ENCODE measurements around the gene FAT2.

FAT2 gene

GRCh38 chr5:151591144-151591819, at the start of gene FAT2:
Gene FAT2 (minus strand): TSS chr5:151591331. CDS start chr5:151568931, 22,400 bp downstream.
- no peak for DNase-seq

DNA sequence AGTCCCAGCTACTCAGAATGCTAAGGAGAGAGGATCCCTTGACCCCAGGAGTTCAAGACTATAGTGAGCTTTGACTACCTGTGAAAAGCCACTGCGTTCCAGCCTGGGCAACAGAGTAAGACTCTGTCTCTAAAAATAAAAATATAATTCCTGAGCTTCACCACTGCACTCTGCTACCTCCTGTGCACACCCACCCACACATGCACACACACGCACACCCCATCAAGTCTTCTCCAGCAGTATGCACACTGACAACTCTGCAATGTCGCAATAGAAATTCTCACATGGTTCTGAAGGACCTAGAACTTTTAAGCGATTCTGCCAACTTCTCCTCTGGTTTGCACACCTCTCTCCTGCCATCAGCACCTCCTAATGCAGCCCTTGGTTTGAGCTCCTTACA, 47.5 kb upstream of the FAT2 start:
- DNase-seq = no peak

DNA sequence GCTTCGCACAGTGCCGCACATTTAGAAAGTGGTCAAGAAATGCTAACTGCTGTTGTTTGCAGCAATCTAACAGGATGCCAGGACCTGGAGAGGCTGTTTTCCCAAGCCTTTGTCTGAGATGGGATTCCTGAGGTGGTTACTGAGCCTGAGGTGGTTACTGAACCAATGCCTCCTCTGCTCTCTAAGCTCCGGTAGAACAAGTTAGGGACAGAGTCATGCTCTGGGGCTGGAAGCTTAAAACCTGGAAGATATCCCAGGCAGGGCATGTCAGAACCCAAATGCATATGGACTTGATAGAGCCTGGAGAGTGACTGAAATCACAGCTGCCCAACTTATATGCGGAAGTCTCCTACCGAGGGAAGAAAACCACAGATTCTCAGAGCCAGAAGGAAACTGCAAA, 46.5 kb upstream of the FAT2 start:
- DNase-seq = no peak

DNA sequence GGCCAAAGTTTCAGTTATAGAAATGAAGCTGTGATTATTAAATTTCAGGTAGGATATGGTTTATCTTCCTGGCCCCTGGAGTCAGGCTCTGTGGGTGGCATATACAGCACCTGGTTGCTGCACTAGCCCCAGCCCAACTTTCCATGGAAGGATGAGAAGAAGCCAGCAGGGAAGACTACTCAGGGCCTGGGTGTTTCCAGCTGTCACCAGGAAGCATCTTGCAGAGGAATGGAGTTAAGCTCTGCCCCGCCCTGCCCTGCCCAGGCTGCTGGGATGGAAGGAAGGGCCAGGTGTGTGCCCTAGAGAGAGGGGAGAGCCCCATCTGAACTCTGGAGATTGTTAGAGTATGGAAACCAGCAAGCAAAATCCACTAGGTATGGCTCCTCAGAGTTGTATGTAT, 42.8 kb upstream of the FAT2 start:
- no peak for DNase-seq

DNA sequence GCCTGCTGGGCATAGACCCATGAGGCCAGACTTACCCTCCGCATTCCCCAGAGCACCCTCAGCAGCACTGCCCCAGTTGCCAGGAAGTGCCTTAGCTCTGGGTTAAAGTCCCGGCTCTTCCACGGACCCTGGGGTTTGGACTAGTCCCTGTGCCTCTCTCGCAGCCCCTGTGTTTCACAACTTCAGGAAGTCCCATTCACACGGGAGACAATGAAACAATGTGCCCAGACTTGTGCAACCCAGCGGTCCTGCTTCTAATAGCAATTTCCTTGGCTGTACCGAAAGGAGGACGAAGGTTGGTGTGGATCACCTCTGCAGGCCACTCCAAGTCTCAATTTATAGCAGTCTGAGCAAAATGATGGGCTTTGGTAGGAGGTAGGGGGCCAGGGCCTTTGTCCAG, 41.8 kb upstream of the FAT2 start:
- DNase-seq = no peak

DNA sequence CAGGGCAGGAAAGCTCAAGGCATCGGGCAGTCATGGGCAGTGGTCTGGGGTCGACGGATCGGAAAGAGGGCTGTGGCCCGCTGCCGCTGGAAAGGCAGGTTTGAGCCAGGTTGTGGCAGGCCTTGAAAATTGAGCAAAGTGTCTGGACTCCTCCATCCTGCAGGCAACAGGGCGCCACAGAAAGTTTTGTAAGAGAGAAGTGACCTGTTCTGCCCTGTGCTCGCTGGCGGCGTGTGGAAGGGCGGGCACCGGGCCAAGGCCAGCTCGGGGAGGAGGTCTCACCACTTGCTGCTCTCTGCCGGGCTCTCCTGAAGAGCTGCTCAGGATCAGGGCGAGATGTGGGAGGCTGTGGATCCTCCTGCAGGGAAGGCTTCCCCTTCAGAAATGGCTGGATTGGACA, 41.4 kb upstream of the FAT2 start:
- no peak for DNase-seq

- DNase-seq = no peak
Measured at GRCh38 chr5:151631941-151632340, 40.8 kb upstream of the FAT2 start.

DNA sequence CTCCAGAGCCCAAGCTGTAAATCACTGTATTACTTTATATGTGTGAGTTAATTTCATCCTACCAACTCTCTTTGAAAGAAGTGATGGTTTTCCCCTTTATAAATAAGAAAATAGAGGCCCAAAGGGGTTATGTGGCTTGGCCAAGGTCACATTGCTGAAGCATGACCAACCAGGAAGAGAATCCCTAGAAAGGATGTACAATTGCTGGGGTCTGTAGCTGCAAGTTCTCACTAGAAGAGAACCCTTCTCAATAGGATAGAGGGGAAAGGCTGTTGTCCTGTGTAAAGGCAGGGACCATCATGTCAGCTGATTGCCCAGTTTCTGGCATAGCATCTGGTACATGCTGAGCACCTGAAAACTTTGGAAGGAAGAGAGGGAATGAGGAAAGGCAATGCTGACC, 39.0 kb upstream of the FAT2 start:
- DNase-seq = no peak

DNA sequence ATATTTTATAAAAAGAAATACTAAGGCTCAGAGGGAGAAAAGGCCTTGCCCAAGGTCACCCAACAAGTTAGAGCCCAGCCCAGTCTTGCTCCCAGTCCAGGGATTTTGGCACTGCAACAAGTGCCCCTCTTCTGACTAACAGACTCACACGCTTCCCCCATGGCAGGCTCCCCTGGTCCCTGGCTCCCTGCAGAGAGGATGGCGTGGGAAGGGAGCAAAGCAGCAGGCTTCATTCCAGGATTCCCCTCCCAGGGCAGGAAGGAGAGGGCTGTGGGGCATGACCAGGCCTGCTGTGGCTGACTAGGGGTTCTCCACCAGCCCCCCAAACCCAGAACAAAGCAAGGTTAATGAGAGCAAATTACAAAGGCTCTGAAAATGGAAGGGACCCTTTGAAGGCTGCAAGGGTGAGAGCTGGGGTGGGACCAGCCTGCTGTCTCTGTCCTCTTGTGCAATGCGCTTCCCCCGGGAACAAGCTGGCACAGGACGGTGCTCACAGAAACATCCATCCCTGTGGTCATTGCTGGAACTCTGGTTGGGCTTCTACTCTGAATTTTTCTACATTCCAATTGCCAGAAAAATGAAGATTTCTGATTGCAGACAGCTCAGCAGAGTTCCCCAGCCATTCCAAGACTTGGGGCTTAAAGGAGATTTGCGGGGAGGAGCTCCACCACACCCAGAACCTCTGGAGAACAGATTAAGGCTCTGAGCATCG, 37.1 kb upstream of the FAT2 start:
- no peak for DNase-seq

- no peak for DNase-seq
Measured at GRCh38 chr5:151627650-151628049, 36.5 kb upstream of the FAT2 start.

DNA sequence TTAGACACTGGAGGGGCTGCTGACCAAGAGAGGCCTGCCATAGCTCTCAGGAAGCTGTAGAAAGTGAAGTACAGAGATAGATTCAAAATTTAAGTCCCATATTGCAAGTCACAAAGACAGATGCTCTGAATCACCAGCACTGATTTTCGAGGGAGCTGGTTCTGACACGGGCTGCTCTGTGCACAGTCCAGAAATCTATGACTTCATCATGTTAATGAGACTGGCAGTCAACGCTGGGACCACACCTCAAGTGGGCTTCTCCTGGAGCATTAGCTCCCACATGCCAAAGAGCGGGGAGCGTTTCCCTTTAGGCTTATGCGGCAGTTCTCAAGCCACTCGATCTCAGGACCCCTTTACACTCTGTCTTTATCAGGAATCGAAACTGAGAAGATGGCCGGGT, 34.2 kb upstream of the FAT2 start:
- DNase-seq = no peak

GRCh38 chr5:151624476-151624875, 33.3 kb upstream of the FAT2 start:
- no peak for DNase-seq

DNA sequence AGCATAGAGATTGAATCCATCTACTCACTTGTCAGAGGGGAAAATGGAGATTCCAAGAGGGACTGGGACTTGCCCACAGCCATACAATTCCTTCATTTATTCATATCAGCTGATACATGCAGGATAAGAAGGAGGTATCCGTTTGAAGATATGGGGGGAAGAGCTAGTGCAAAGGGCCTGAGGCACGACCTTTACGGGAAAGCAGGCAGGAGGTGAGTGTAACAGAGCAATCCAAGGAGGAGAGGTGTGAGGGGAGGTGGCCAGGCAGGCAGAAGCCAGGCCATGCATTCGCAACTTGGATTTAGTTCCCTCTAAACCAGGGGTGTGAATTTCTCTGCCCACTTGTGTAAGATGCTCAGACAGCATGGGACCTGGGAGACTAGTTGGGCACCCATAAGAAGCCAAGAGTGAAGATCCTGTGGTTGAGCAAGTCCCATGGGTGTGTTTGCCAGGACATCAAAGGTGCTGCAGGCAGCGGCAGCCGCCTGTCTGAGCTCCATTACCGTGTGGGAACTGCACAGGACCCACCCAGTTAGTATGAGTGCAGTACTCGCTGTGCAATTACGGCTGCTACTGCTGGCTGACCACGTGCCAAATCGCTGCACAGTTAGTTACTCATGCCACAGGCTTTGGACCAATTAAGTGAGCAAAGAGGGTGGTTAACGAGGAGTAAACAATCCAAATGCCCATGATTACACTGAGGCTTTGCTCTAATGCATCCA, 31.4 kb upstream of the FAT2 start:
- DNase-seq = peak; percentile 56

DNA sequence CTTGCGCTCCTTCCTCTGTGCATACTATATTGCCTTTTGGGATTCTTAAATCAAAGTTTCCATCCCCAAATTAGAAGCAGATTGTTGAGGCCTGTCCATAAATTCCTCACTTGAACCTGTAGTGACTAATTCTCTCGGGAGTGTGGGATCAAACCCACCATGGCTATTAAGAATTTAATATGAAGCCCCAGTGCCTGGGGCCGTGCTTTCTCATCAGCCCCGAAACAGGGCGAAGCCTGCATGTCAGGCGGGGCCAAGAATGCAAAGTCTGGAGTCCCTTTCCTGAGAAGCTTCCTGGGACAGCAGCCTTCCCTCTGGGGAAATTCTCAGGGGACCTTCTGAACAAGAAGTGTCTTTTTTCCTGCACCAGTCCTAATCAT, 29.3 kb upstream of the FAT2 start:
- no peak for DNase-seq

DNA sequence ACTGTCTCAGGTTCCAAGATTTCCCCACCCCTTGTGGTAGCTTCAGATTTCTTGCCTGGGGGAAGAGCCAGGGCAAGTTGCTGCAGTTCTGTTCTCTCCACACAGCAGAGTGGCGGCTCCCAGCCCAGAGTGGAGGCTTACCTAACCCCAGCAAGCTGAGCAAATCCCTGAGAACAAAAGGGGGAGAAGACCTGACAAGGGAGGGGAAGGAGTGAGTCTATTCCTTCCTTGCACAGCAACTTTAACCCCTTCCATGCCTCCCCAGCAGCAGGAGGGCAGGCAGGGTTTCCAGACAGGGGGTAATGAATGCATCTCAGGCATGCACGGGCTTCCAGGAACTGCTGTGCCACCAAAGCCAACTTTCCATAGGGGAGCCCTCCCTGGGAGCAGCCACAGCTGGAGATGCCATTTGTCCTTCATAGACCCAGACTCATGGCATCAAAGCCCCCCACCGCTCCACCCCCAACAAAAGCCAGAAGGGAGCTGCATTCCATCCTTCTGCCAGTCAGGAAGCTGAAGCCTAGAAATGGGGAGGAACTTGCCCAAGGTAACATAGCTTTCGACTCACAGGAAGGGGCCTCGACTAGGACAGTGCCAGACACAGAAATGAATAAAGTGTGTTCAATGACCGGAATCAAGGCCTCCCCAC, 28.8 kb upstream of the FAT2 start:
- DNase-seq = no peak

GRCh38 chr5:151618907-151619306, 27.8 kb upstream of the FAT2 start:
- DNase-seq = no peak

DNA sequence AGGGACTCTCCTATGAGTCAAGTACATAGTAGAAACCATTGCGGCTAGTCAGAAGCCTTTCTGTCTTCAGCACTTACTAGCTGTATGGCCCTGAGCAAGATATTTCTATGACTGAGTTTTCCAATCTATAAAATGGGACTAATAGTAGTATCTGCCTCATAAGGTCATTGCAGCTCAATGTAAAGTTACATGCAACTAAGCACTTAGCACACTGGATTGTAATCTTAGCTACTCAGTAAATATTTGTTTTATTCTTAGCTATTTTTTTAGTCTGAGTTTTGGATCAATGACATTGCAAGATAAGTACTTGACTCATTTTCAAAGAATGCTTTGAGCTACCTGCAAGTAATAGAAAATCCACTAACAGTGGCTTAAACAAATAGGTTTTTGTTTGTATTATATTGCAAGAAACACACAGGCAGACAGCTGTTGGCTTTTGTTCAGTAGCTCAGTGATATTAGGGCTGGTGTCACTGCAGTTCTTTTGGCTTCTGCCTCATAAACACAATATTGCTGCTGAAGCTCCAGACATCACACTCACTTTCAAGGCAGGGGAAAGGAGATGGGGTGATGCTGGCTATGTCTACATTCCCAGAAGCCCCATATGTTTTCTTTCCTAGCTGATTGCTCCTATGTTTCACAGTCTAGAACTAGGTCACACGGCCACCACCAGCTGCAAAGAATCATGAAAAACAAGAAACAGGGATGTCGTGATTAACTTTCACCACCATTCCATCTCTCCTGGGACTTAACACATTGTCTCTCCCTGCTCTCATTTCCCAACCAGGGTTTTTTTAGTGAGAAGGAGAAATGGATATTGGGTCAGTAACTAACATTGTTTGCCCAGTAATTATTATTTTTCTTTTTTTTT, 26.9 kb upstream of the FAT2 start:
- no peak for DNase-seq

DNA sequence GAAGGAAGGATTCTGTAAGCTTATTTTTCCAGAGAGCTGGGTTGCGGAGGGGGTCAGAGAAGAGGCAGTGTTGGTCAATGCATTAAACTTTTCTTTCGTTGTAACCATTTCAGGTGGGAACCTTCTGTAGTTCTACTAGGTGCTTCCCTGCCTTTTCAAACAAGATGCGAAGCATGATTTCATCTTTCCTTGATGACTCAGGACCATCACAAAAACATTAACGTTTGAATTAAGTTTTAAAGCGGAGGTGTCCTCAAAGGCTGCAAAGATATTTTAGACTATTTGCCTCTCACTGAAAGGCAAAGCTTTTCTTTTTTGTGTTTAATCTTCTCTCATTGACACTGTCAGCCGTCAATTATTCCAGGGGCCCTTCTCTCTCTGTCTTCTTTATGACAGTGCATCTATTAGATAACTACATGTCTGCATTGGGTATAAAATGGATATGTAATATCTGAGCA, 26.3 kb upstream of the FAT2 start:
- no peak for DNase-seq

DNA sequence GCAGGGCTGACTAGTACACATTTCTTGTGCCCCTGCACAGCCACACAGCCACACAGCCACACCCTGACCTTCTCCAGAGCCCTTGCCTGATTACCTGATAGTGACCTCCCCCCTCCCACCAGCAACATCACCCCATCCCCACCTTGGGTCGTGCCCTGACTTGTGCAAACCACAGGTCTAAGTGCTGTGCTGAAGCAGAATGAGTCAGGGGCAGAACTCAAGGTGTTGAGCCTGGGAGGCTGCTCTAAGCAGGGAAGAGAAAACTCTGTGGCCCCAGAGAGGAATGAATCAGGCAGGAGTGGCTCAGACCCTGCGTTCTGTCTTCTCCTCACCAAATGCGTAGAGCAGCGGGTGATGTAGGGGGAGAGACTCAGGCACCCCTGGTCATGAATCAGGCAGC, 24.3 kb upstream of the FAT2 start:
- DNase-seq = no peak

- DNase-seq = no peak
Measured at GRCh38 chr5:151614565-151614964, 23.4 kb upstream of the FAT2 start.

DNA sequence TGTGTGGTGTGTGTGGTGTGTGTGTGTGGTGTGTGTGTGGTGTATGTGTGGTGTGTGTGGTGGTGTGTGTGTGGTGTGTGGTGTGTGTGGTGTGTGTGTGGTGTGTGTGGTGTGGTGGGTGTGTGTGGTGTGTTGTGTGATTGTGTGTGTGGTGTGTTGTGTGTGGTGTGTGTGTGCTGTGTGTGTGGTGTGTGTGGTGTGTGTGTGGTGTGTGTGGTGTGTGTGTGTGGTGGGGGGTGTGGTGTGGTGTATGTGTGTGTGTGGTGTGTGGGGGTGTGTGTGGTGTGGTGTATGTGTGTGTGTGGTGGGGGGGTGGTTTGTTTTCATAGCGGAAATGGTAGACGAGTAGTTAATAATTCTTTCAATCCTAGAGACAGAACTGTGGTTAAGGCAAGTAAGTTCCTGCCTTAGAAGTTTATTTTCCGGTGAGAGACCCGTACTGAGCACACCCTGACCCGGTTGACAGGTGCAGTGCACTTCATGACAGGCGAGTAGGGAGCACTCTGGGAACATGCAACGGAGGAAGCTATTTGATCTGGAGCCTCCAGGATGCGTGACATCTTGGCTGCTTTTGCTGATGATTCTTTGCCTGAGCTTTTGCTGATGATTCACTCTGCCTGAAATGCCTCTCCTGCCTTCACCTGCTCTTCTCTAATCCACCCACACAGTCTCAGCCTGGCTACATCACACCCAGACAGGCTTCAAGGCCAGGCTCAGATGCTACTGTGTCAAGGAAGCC, 21.7 kb upstream of the FAT2 start:
- no peak for DNase-seq

Measured in NCI-H1436 (cell line).